Measurements from ENCODE around the gene SLC49A3.
A peak's percentile ranks its signal among the peaks of the same experiment; 100 is the strongest.
"Not testable (repeated sequence)": the region's sequence is repeated elsewhere in the genome, so short reads cannot be mapped to it uniquely, and the experiment has no call there.

SLC49A3 gene

DNA sequence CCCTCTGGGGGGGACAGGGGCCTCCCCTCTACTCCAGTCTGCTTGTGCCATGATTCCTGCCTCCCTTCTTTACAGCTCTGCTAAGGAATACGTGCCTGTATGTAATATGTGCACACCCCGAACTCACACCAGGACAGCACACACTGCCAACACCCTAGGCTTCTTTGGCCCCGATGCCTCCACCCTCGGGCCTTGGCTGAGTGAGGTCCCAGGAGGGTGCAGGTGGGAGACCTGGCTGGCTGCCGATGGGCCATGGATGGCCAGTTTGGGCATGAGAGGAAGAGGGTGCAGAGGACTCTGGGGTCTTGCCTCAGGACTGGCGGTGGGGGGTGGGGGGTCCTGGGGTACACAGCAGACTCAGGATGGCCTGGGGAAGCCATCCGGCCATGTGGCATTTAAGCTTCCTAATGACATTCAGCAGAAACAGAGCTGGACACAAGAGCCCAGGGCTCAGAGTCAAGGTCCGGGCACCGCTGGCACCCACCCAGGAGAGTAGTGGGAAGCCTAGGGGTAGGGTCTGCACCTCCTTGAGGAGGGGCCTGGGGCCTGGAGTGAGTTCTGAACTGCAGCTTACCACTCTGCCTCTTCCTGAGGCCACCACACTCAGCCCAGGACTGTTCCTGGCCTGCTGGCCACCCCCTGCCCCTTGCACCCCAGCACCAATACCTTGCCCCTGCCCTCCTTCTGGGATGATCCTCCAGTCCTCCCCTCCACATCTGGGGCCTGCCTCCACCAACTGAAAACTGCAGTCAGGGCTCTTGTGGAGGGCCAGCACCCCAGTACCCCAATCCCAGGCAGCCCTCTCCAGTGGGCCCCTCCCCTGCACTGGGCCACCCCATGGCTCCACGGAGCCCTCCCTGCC lies 14.6 kb upstream of the SLC49A3 start:
- DNase-seq, result no peak

DNA sequence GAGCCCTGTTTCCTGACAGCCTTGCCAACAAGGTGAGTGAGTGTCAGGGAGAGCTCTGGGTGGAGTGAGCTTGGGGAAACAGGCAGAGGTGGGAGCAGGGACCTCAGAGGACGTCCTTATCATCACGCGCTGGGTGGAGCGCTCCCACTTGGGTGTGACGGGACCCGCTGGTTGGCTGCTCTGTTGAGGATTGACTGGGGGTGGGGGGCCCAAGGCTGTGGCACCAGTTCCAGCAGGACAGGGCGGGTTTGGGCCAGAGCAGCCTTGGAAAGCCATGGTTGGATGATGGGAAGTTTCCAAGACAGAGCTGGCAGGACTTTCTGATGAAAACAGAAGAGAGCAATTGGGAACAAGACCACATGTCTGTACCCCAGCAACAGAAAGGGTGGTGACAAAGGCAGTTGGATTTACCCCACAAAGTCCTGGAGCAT lies 13.7 kb upstream of the SLC49A3 start:
- DNase-seq, result peak in 3 of 51 donors; percentile 5 to 36 (median 19)

DNA sequence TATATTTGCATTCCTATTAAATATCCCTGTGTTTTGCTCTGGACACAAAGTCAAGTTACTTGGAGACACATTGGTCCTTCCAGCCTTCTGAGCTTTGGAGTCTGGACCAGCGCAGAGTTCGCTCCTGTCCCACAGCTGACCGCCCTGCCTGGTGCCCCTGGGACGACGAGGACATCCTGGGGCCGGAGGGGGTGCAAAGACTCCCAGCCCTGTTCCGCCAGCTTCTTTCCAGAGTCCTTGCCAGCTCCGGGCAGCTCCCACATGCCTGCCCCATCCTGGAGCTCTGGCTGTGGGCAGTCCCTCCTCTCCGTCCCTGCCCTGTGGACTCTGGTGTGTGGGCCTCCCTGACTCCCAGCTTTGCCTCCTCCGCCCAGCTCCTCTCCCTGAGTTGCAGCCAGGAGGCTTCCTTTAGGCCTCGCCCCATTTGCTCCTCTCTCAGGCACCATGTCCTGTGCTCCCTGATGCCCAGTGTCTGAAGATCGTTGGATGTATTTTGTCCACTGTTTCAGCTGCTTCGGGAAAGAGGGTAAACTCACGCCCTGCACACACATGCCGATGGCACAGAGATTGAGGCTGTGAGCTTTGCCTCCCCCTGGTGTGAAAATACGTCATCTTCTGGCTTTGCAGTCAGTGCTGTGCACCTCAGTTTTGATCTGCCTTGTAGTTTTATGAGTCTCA lies 11.8 kb upstream of the SLC49A3 start:
- no peak for DNase-seq

DNA sequence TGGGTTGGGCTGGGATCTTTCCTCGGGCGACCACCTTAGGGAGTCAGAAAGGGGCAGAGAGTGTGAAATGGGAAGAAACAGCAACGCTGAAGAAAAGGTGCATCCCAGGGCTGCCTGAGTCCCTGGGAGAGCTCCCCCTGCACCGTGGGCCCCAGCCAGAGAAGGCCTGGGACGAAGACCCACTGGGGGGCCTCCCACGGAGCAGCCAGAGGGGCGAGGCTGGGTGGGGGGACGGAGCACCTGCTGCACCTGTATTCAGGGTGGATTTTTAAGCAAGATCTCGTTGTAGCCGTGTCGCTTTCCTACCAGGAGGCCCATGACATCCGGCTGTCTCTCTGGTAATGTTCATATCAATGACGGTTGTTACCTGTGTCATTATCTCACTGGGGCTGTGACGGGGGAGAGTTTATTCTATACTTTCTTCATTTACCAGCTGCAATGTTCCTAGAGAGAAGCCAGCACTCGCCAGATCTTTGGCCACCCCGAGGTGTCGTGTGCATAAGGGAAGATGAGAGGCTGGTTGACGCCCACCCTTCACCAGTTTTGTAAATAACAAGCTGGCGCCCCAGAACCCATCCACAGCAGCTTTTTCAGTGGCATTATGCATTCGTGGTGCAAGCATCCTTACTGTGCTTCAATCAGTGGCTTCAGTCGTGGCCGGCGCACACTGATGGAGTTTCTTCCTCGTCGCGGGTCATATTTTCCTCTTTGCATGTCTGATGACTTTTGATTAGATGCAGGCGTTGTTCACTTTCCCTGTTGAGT lies 11.0 kb upstream of the SLC49A3 start:
- DNase-seq, result no peak

DNA sequence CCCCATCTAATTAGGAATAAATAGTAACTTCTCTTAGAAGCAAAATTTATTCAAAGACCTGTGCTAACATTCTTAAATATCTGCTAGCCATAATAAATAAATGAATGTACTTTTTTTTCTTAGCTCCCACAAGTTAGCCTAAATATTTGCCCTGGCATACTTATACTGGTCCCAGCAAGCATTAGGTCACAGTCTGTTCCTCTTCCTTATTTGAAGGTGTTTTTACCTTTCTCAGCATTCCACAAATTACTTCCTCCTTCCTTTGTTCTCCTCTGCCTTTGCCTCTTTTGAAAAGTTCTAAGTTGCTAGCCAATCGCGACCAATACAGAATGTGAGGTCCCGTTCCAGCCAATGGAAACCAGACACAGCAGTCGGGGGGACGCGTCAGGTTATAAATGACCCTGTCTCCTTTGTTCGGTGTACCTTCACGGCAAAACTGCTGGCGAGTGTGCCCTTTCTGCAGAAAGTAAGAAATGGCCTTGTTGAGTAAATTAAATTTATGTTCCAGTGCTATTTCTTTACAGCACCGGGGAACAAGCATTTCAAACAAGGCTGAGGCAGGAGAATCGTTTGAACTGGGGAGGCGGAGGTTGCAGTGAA lies 5.5 kb upstream of the SLC49A3 start:
- DNase-seq, result not testable (repeated sequence)

DNA sequence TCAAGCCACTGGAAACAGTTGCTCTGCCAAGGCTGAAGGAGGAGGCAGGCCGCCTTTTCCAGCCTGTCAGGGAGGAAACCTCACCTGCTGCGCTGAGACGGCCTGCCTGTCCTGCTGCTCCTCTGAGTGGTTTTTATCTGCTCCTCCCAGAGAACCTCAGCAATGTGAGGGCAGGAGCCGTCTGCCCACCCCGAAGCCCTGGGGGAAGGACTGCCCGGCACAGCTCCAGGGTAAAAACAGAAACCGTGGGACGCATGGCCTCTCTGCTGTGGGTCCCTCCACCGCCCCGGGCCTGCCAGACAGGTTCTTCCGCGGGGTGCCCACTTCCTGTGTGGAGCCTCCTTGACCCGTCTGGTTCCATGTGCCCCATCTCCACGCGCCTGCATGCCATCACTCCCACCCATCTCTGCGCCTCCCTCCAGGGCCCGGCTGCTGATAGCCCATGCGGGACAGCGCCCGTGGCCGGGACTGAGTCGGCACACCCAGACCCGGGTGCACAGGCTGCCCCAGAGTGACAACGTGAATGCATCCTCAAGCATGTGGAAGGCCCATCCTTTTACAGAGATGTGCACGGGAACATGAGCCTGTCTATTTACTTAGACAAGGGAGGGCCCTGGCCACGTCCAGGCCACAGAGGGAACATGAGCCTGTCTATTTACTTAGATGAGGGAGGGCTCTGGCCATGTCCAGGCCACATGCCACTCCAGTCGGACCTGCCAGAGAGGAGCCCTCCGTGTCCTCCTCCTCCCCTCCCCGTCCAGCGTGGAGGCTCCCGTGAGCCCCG lies 4.0 kb upstream of the SLC49A3 start:
- no peak for DNase-seq

DNA sequence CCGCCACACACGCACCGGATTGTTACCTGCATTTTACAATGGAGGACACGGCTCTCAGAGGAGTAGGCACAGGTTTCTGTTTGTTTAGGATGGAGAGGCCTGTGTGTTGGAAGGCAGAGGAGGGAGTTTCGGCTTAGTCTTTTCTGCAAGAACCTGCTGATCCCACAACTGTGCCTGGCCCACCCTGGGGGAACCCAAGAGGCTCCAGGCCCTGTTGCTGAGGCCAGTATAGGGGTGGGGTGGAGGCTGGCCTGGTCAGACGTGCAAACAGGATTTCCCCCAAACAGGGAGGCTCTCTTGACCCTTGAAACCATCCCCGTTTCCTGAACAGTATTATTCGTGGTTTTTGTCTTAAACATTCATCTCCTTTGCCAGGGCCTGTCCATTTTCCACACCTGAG lies 772 bp upstream of the SLC49A3 start:
- DNase-seq, result no peak

DNA sequence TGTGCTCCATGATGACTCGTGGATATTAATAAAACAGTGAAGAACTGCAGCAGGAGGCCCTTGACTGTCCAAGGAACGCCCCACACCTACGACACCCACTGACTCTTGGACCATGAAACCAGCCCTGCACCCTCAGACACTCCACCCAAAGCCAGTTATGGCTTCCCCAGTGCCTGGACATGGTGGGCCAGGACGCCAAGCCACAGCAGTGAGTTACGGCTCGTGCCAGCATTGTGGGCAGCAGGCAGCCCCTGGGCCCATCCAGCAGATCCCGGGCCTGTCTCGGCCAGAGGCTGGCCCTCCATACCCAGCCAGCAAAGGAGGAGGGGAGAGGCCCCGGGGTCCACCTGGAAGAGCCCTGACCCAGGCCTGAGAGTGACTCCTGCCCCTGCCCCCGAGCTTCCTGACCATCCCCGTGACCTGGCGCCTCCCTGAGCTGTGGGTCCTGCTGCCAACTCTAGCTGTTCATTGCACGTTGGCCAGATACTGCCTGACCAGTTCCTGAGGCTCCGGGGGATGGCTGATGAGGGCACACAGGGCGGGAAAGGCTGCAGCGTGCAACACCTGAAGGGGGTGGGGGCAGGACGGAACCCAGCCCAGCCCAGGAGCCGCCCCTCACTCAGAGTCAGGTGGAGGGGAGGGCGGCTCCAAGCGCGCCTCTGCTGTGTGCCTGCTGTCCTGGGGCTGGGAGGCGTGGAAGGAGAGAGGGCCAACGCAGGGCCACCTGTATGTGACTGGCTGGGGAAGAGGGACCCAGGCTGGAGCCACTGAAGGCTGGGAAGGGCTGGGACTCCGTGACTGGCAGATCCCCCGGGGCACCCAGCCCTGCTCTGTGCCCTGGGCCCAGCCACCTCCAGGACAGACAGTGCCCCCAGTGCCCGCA lies 739 bp downstream of the SLC49A3 start:
- DNase-seq, result no peak

DNA sequence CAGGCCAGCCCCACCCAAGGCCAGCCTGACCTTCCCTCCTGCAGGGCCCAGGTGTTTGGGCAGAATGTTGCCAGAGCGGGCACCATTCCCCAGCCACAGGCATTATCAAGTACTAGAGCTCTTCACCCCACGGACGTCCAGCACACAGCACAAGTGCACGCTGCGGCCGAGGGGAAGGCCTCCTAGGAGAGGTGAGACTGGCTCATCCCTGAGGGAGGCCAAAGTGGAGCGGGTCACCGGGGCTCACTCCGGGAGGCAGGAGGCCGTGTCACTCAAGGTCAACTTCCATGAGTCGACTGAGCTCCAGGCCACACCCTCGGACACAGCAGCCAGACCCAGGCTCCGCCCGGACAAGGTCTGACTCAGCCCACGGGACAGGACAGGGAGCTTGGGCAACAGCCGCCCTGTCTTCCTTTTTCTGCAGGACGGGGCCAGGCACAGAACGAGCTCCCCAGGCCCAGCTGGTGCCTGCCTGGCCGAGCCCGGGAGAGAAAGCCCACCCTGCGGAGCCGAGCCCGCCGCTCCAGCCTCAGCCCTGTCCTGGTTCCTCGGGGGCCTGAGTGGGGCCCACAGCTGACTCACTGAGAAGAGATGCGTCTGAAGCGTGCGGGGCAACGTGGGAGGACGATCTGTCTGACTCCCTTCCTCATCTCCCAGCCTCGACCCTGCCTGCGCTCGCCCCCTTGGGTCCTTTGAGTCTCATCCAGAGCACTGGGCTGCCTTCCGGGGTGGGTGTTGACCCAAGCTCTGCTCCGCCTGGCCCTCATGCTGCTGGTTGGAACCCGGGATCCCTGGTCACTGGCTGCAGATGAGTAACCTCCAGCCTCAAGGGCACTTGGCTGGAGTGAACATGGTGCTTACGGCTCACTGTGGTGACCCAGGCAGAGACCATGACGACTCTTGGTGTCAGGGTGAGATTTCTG lies 1.6 kb downstream of the SLC49A3 start:
- peak in 3 of 51 donors; percentile 18 to 43 (median 37) for DNase-seq

DNA sequence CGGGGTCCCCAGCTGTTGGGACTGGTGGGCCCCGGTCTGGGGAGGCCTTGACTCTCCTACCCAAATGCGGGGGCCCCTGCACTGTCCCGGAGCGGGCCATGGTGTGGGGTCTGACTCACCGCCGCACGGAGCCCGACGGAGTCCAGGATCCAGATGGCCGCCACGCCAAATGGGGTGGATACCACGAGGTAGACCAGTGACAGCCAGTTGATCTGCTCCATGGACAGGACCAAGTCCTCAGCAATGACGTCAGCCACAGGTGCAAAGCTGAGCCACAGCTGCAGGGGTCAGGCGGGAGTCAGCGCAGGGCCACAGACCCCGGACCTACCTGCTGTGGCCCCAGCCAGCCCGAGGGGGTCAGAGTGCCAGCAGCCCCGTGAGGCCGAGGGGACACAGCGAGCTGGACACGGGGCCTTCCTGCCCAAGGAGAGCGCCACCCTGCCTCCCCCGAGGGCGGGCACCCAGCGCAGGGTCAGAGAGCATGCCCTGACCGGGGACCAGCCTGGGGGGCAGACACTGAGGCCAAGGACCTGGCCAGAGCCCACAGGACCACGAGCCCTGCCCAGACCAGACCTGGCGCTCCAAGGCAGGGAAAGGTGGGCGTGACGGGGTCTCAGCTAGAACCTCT lies 2.4 kb downstream of the SLC49A3 start:
- no peak for DNase-seq

DNA sequence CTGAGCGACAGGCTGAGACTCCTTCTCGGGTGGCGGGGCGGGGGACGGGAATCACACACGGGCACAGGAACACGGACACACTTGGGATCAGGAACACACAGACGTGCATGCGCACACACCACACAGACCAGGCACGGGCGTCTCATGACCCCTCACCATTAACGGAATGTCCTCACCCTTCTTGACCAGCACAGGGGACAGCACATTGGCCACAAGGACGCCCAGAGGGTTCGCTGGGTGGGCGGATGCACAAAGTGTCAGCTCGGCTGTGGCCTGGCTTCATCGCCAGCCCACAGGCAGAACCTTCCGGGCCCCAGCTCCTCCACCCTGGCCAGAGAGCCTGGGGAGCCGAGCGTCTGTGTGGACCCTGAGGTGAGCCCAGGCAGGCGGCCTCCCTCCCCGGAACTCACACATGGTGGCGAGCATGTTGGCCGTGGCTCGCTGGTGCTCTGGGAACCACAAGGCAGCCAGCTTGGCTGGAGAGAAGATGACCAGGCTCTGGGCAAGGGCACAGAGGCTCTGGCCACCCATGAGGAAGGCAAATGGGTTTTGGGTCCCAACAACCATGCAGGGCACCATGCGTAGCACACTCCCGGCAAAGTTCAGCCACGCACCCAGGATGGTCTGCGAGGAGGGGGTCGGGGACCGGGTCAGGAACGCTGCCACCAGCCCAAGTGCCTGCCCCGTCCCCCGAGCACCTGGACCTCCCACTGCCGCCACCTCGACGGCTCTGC lies 3.1 kb downstream of the SLC49A3 start:
- DNase-seq, result no peak

DNA sequence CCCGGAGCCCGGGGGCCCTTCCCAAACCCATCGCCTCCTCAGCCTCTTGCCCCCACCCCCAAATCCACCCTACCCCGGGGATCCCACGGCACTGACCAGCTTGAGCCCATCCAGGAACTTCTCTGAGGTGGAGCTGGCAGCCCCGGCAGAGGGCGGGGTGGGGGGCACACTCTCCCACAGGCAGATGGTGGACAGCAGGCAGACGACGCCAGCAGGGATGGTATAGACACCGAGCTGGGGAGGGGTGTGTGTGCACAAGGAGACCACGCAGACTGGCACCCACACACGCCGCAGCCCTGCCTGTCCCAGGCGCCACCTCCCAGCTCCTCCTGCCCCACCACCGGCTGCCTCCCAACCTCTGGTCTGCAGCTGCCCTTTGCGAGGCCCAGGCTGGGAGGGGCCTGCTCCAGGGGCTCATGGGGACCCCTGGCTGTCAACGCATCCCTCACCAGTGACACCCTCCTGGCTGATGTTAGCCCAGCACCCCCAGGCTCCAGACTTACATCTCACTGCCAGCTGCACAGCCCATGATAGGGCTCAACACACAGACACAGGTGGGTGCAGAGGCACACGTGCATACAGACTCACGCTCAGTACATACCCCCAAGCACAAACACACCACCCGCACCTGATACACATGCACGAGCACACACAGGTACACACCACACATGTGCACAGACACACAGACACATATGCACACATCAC lies 4.2 kb downstream of the SLC49A3 start:
- DNase-seq, result no peak

DNA sequence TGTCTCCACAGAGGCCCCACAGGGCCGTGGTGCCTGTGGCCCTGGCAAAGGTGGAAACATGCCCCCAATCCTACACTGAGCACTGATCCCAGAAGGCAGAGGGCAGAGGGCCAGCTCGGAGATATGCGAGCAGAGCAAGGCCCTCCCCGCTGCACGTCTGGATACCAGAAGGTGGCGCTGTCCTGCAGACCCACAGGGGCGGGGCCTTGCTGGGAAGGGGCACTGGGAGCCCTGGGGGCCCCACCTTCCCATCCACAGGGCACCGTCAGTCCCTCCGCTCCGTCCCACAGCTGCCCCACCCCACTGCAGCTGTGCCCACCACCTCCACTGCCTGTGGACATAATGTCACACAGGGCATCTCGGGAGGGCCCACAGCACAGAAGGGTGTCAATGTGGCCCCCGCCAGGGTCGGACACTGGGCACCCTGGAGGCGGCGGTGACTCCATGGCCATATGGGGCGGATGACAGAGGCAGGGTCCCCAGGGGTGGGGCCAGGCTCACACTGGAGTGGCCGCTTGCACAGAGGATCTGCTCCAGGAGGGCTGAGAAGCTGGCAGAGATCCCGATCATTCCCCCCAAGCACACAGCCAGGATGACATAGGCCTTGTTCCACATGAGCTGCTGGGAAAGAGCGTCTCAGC lies 4.8 kb downstream of the SLC49A3 start:
- peak in 33 of 51 donors; percentile 17 to 79 (median 46) for DNase-seq

DNA sequence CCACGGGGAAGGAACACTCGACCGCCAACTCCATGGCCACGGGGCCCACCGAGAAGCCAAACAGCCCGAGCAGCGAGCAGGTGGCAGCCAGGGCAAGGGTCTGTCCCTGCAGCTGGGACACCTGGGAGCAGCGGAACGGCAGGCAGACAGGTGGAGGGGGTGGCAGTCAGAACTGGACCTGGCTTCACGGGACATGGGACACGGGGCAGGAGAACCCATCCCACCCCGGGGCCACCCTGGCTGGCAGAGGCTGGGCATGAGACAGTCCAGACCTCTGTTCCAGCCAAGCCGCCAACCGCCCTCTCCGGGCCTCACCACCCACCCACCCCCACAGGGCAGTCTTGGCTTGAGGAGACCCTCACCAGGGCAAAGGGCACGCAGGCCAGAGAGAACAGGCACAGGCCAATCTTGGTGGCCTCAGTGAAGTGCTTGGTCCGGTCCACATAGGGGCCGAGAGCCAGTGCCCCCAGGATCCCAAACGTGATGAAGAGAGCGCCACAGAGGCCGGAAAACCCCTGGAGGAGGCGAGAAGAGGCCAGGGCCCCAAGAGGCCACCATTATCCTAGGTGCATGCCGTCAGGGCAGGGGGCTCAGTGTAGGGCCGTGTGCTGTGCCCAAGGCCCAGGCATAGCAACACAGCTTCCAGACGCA lies 5.6 kb downstream of the SLC49A3 start:
- no peak for DNase-seq

DNA sequence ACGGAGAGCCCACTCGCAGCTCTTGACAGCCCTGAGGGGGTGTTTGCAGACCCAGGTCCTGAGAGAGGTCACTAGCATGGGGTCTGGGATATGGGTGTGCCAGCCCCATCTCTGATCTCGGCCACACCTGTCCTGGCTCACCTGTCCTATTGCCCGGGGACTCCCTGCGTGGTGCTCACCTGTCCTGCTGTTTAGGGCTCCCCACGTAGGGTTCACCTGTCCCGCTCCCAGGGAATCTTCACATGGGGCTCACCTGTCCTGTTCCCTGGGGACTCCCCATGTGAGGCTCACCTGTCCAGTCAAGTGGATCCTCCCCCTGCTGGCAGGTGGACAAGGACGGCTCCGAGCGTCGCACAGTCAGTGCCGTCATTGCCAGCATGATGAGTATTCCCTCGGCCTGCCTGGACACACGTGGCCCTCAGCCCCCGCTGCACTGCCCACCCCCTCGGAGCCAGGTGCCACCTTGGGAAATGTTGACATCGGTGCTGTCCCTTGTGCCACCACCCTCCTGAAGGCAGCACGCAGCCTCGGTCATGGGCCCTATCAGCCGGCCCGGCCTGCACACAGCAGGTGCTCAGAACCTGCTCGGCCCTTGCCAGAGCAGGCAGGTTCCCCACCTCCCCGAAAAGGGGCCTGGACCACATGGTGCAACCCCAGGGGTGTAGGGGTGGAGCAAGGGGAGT lies 6.3 kb downstream of the SLC49A3 start:
- DNase-seq, result no peak
